DMS79 (cell line): Measurements from ENCODE around the gene PPP1R13L.
"Not testable (repeated sequence)": the region's sequence is repeated elsewhere in the genome, so short reads cannot be mapped to it uniquely, and the experiment has no call there.

Experiments
- DNase-seq: peaks from one replicate; lab custom pipeline; 2025; lab: John Stamatoyannopoulos, UW

PPP1R13L gene

GRCh38 chr19:45404557-45405434, at the start of gene PPP1R13L:
Gene PPP1R13L (minus strand): TSS chr19:45405069. CDS start chr19:45398318, 6,751 bp downstream.
- DNase-seq: peak; percentile 78

GRCh38 chr19:45451850-45452387, 47.0 kb upstream of the PPP1R13L start:
- DNase-seq: no peak

- no peak for DNase-seq
Observed at GRCh38 chr19:45451131-45451849, 46.4 kb upstream of the PPP1R13L start.

- no peak for DNase-seq
Observed at GRCh38 chr19:45450012-45450333, 45.1 kb upstream of the PPP1R13L start.

GRCh38 chr19:45448887-45449299, 44.0 kb upstream of the PPP1R13L start:
- DNase-seq: no peak

- no peak for DNase-seq
Observed at GRCh38 chr19:45448425-45448756, 43.5 kb upstream of the PPP1R13L start.

GRCh38 chr19:45446944-45447343, 42.1 kb upstream of the PPP1R13L start:
- no peak for DNase-seq

GRCh38 chr19:45446295-45446694, 41.4 kb upstream of the PPP1R13L start:
- DNase-seq: no peak

GRCh38 chr19:45445139-45445538, 40.3 kb upstream of the PPP1R13L start:
- DNase-seq: no peak

- peak; percentile 14 for DNase-seq
Observed at GRCh38 chr19:45444318-45445041, 39.6 kb upstream of the PPP1R13L start.

GRCh38 chr19:45443462-45444317, 38.8 kb upstream of the PPP1R13L start:
- DNase-seq: peak; percentile 40

GRCh38 chr19:45442778-45443461, 38.1 kb upstream of the PPP1R13L start:
- no peak for DNase-seq

GRCh38 chr19:45442408-45442777, 37.5 kb upstream of the PPP1R13L start:
- no peak for DNase-seq

GRCh38 chr19:45440873-45441654, 36.2 kb upstream of the PPP1R13L start:
- no peak for DNase-seq

GRCh38 chr19:45440259-45440638, 35.4 kb upstream of the PPP1R13L start:
- DNase-seq: no peak

- peak; percentile 40 for DNase-seq
Observed at GRCh38 chr19:45439569-45440258, 34.8 kb upstream of the PPP1R13L start.

GRCh38 chr19:45439190-45439568, 34.3 kb upstream of the PPP1R13L start:
- DNase-seq: no peak

- DNase-seq: no peak
Observed at GRCh38 chr19:45437328-45437727, 32.5 kb upstream of the PPP1R13L start.

GRCh38 chr19:45432543-45432942, 27.7 kb upstream of the PPP1R13L start:
- not testable (repeated sequence) for DNase-seq

- not testable (repeated sequence) for DNase-seq
Observed at GRCh38 chr19:45431008-45431407, 26.1 kb upstream of the PPP1R13L start.
